B cell (primary cell): Measurements from ENCODE around the gene TGFBRAP1. TPM values are rescaled to one million over a fixed set of nuclear protein-coding genes. Genes with fewer than 3 reads are reported as not detected.

Source experiments
- ATAC-seq: fragments of 200-7000 bp; cut with Tn5 transposase; one replicate; pipeline ENCODE4 v1.10.0; 2021; ENCODE audit warnings: low read depth, mild to moderate bottlenecking, moderate number of reproducible peaks, moderate library complexity
- CTCF ChIA-PET: fragments of 350-600 bp; sonication (Branson Sonifier 250); formaldehyde crosslinking; loops from one replicate; lab custom pipeline; 2021; ENCODE audit warnings: antibody characterized with exemption, inconsistent platforms; lab: Charles Lee
- POLR2A ChIA-PET: fragments of 350-600 bp; sonication (Branson Sonifier 250); formaldehyde crosslinking; loops from one replicate; lab custom pipeline; 2021; ENCODE audit warnings: antibody characterized with exemption; lab: Charles Lee
- DNase-seq: peaks from one replicate; pipeline ENCODE4 v3.0.0; 2013
- H2AFZ ChIP-seq: 2 replicates; pipeline ENCODE4 v1.6.1; 2012; ENCODE audit warnings: mild to moderate bottlenecking, low read depth, low read length; ENCODE audit not compliant: insufficient read depth, poor library complexity, severe bottlenecking
- H3K27ac ChIP-seq, 2 donors: 1 replicate in 1 of 2; 2 replicates in 1 of 2; pipeline ENCODE4 v1.5.1; 2012 to 2013; ENCODE audit warnings: low read length in 2 of 2, mild to moderate bottlenecking in 2 of 2, moderate library complexity in 1 of 2
- H3K27me3 ChIP-seq, 4 experiments: fragments of 200-600 bp in 1 of 4; sonication (generic) in 1 of 4; replicated peaks in 1 of 4; 1 replicate in 2 of 4; 2 replicates in 2 of 4; pipeline versions ENCODE4 v1.6.1 to v1.7.0; 2013 to 2016; ENCODE audit warnings: low read length in 3 of 4, mild to moderate bottlenecking in 2 of 4, mixed read lengths in 1 of 4, moderate library complexity in 1 of 4; ENCODE audit not compliant: insufficient read depth in 4 of 4, control insufficient read depth in 3 of 4; ENCODE audit errors: control extremely low read depth in 1 of 4
- H3K36me3 ChIP-seq, 2 experiments: replicated peaks in 1 of 2; 1 replicate in 1 of 2; 2 replicates in 1 of 2; pipeline versions ENCODE4 v1.6.1 to v1.7.1; 2013; ENCODE audit warnings: low read length in 1 of 2; ENCODE audit not compliant: insufficient read depth in 2 of 2, control insufficient read depth in 1 of 2; ENCODE audit errors: control extremely low read depth in 1 of 2, extremely low read depth in 1 of 2
- H3K4me1 ChIP-seq, 2 donors: fragments of 200-600 bp in 1 of 2; sonication (generic) in 1 of 2; 1 replicate in 1 of 2; 2 replicates in 1 of 2; pipeline versions ENCODE4 v1.5.1 to v1.6.1; 2013 to 2017; ENCODE audit warnings: low read length in 2 of 2; ENCODE audit not compliant: control insufficient read depth in 2 of 2, insufficient read depth in 2 of 2
- H3K4me2 ChIP-seq: replicated peaks from 2 replicates; pipeline ENCODE3; 2012; ENCODE audit warnings: mild to moderate bottlenecking, low read depth, low read length; ENCODE audit not compliant: poor library complexity, severe bottlenecking
- H3K4me3 ChIP-seq, 5 experiments: fragments of 200-600 bp in 1 of 5; sonication (generic) in 1 of 5; 1 replicate in 3 of 5; 2 replicates in 2 of 5; pipeline versions ENCODE4 v1.5.1 to v1.7.0; 2011 to 2016; ENCODE audit warnings: low read length in 4 of 5, mild to moderate bottlenecking in 4 of 5, low read depth in 2 of 5, control low read depth in 1 of 5, moderate library complexity in 1 of 5; ENCODE audit not compliant: insufficient read depth in 1 of 5; ENCODE audit errors: control extremely low read depth in 1 of 5, extremely low read depth in 1 of 5
- H3K79me2 ChIP-seq: fragments of 200-600 bp; sonication (generic); one replicate; pipeline ENCODE4 v1.6.0; 2016; ENCODE audit warnings: low read length; ENCODE audit not compliant: control insufficient read depth, insufficient read depth
- H3K9ac ChIP-seq: fragments of 200-600 bp; sonication (generic); 2 replicates; pipeline ENCODE4 v1.6.1; 2017; ENCODE audit warnings: mild to moderate bottlenecking, low read length, moderate library complexity
- H3K9me3 ChIP-seq, 3 donors: one replicate each; pipeline versions ENCODE4 v1.6.1 to v1.7.1; 2013; ENCODE audit warnings: low read length in 2 of 3; ENCODE audit not compliant: control insufficient read depth in 2 of 3, insufficient read depth in 1 of 3; ENCODE audit errors: control extremely low read depth in 1 of 3
- H4K20me1 ChIP-seq: 2 replicates; pipeline ENCODE4 v1.6.0; 2012; ENCODE audit warnings: mild to moderate bottlenecking, low read length; ENCODE audit not compliant: insufficient read depth, control insufficient read depth, poor library complexity, severe bottlenecking
- H3K27ac Mint-ChIP-seq: one replicate; pipeline ENCODE4 v1.8.0; 2021; ENCODE audit warnings: mixed read lengths
- H3K27me3 Mint-ChIP-seq: one replicate; pipeline ENCODE4 v1.8.0; 2021; ENCODE audit warnings: mixed read lengths
- H3K4me1 Mint-ChIP-seq: one replicate; pipeline ENCODE4 v1.8.0; 2021; ENCODE audit warnings: mixed read lengths
- H3K4me3 Mint-ChIP-seq: one replicate; pipeline ENCODE4 v1.8.0; 2021; ENCODE audit warnings: mixed read lengths
- H3K9me3 Mint-ChIP-seq: one replicate; pipeline ENCODE4 v1.8.0; 2022; ENCODE audit warnings: mixed read lengths; ENCODE audit not compliant: insufficient read depth
- CTCF ChIP-seq: fragments of 200-600 bp; IDR thresholded peaks from one replicate; pipeline ENCODE4 v1.8.0; 2022; ENCODE audit warnings: antibody characterized with exemption, mild to moderate bottlenecking
- EZH2 ChIP-seq: IDR thresholded peaks from 2 replicates; pipeline ENCODE4 v1.6.1; 2012; ENCODE audit warnings: borderline replicate concordance, low read depth, mild to moderate bottlenecking, moderate library complexity, low read length; ENCODE audit not compliant: insufficient read depth, poor library complexity, severe bottlenecking
- WGBS: methylation state at CpG from one replicate; pipeline ENCODE4 v1.1.5; 2013; ENCODE audit warnings: missing lambda C conversion rate; ENCODE audit not compliant: insufficient coverage; 5-methylcytosine and 5-hydroxymethylcytosine counted together
- intact Hi-C: fragments of 100-400 bp; cut with micrococcal nuclease; formaldehyde crosslinking; loops from one replicate; pipeline ENCODE4 v1.10.0; 2022
- polyA plus RNA-seq: library from polyadenylated mRNA; depleted of rRNA; stranded (reverse); fragments of >200 nt; gene quantifications from 2 replicates; pipeline ENCODE4 v1.2.3, GENCODE V29; 2012
- total RNA-seq, 2 donors: library from RNA; stranded (reverse); fragments of 120-200 nt in 1 of 2; gene quantifications; 1 replicate in 1 of 2; 2 replicates in 1 of 2; pipeline versions ENCODE4 v1.2.3 to v1.2.4, GENCODE V29; 2013 to 2022

TGFBRAP1 gene
- total and polyA plus RNA-seq, 2 donors (not counting 1 experiment from before 2014, with no cell fraction given), result 9.3 to 21.7 TPM

GRCh38 chr2:105364436-105365139, 35.1 kb upstream of the TGFBRAP1 start:
- no peak overlapping the region for H3K27ac ChIP-seq
- no peaks in the 10 kb centered on the region for H4K20me1 ChIP-seq
- no peak overlapping the region for H2AFZ ChIP-seq
- ChIA-PET CTCF (no interaction called here), POLR2A (no interaction called here)
- Mint-ChIP-seq H3K4me1 (peaks cover under 1% of the 10 kb centered on the region), H3K4me3 (no peak overlapping the region), H3K27me3 (no peaks in the 10 kb centered on the region), H3K27ac (no peak overlapping the region), H3K9me3 (no peaks in the 10 kb centered on the region)
- H3K27me3 ChIP-seq, result no peaks in the 10 kb centered on the region
- intact Hi-C loops, result loop anchor here (10.0 kb wide), 1 partner anchor 740 kb away; no protein-coding TSS in a partner anchor
- no peaks in the 10 kb centered on the region for H3K79me2 ChIP-seq
- no peak overlapping the region for H3K4me2 ChIP-seq
- no peaks in the 10 kb centered on the region for H3K9me3 ChIP-seq
- peaks cover 0 to 1% of the 10 kb centered on the region in 2 donors for H3K4me1 ChIP-seq
- ATAC-seq (no peak), DNase-seq (no peak)
- H3K9ac ChIP-seq, result no peak overlapping the region
- TF ChIP-seq CTCF, result no peak
- TF ChIP-seq EZH2, result no peak
- 100% methylated on average over 4 of the region's 5 CpGs for WGBS
- H3K36me3 ChIP-seq, result peaks cover 1 to 3% of the 10 kb centered on the region in 2 experiments
- no peak overlapping the region for H3K4me3 ChIP-seq

GRCh38 chr2:105362862-105363591, 33.5 kb upstream of the TGFBRAP1 start:
- ATAC-seq (no peak), DNase-seq (no peak)
- Histone ChIP-seq H3K27ac (no peak overlapping the region), H3K4me2 (no peak overlapping the region), H4K20me1 (no peaks in the 10 kb centered on the region), H3K27me3 (no peaks in the 10 kb centered on the region), H3K79me2 (no peaks in the 10 kb centered on the region), H3K9ac (no peak overlapping the region), H3K36me3 (peaks cover 1 to 5% of the 10 kb centered on the region in 2 experiments), H3K4me1 (no peaks in the 10 kb centered on the region), H3K9me3 (peaks cover 0 to 3% (median 0%) of the 10 kb centered on the region in 3 donors), H3K4me3 (no peak overlapping the region), H2AFZ (no peak overlapping the region)
- H3K4me1 Mint-ChIP-seq, result no peaks in the 10 kb centered on the region
- TF ChIP-seq CTCF (no peak), EZH2 (no peak)
- ChIA-PET CTCF (interaction anchor here (1.2 kb wide), 1 partner anchor 9 kb away, joined by 3 read pairs; no protein-coding TSS in a partner anchor), POLR2A (no interaction called here)
- intact Hi-C loops, result loop anchor here (10.0 kb wide), 1 partner anchor 742 kb away; no protein-coding TSS in a partner anchor
- H3K9me3 Mint-ChIP-seq, result peaks cover under 1% of the 10 kb centered on the region
- WGBS, result 23% methylated on average over 14 of the region's 15 CpGs
- no peaks in the 10 kb centered on the region for H3K27me3 Mint-ChIP-seq
- H3K4me3 Mint-ChIP-seq, result no peak overlapping the region
- no peak overlapping the region for H3K27ac Mint-ChIP-seq
